Heart right ventricle (tissue), 16 donors: Measurements from ENCODE around the gene MYLK. TPM values are rescaled to one million over a fixed set of nuclear protein-coding genes. Genes with fewer than 3 reads are reported as not detected.

Experiments
- ATAC-seq, 8 donors: fragments of 200-7000 bp; cut with Tn5 transposase; one replicate each; pipeline ENCODE4 v1.9.1; 2020; ENCODE audit warnings: mild to moderate bottlenecking in 8 of 8, moderate library complexity in 8 of 8, moderate number of reproducible peaks in 1 of 8
- DNase-seq, 2 donors: peaks; one replicate each; pipeline ENCODE4 v3.0.0-alpha.2; 2020
- H3K27ac ChIP-seq, 10 donors: fragments of 200-600 bp; sonication (generic) in 2 of 10; one replicate each; pipeline versions ENCODE4 v1.5.0 to v1.8.0; 2020 to 2022; ENCODE audit warnings: mild to moderate bottlenecking in 3 of 10
- H3K27me3 ChIP-seq, 7 donors: fragments of 200-600 bp; one replicate each; pipeline ENCODE4 v1.8.0; 2021 to 2022; ENCODE audit warnings: mild to moderate bottlenecking in 2 of 7
- H3K36me3 ChIP-seq, 9 donors: fragments of 200-600 bp; sonication (generic) in 1 of 9; one replicate each; pipeline versions ENCODE4 v1.5.0 to v1.8.0; 2020 to 2022; ENCODE audit warnings: mild to moderate bottlenecking in 2 of 9
- H3K4me1 ChIP-seq, 9 donors: fragments of 200-600 bp; sonication (generic) in 1 of 9; one replicate each; pipeline versions ENCODE4 v1.5.0 to v1.8.0; 2020 to 2022; ENCODE audit warnings: mild to moderate bottlenecking in 4 of 9
- H3K4me3 ChIP-seq, 10 donors: fragments of 200-600 bp; sonication (generic) in 2 of 10; one replicate each; pipeline versions ENCODE4 v1.5.0 to v1.8.0; 2020 to 2022; ENCODE audit warnings: mild to moderate bottlenecking in 7 of 10, moderate library complexity in 2 of 10
- H3K9me3 ChIP-seq, 11 donors: fragments of 200-600 bp in 10 of 11; sonication (generic) in 2 of 11; one replicate each; pipeline versions ENCODE4 v1.5.0 to v1.8.0; 2013 to 2022; ENCODE audit warnings: mild to moderate bottlenecking in 2 of 11, control low read depth in 1 of 11, moderate library complexity in 1 of 11
- WGBS, 2 donors: extraction: QIAGEN DNeasy Blood & Tissue Kit; methylation state at CpG; one replicate each; pipeline ENCODE4 v1.1.7; 2013; ENCODE audit warnings: inconsistent platforms in 1 of 2; 5-methylcytosine and 5-hydroxymethylcytosine counted together
- intact Hi-C, 10 donors: fragments of 100-400 bp; cut with DNase I; formaldehyde crosslinking; loops; one replicate each; pipeline versions ENCODE4 v1.11.1 to v1.14.2; 2022
- polyA plus RNA-seq, 2 donors: library from polyadenylated mRNA; stranded (reverse); fragments of 200-250 nt; gene quantifications; one replicate each; pipeline ENCODE4 v1.2.3, GENCODE V29; 2013
- total RNA-seq, 10 donors: library from RNA; stranded (reverse); fragmentation: NEBNext Ultra II Directional in 3 of 10; extraction: Animal tissue kit (Norgen Biotek cat#: 25700) in 3 of 10; gene quantifications; one replicate each; pipeline versions ENCODE4 v1.2.1 to v1.2.4, GENCODE V29; 2021 to 2023
- TF ChIP-seq, protein P1 (sequence below), 9 donors: fragments of 200-600 bp; sonication (generic) in 2 of 9; IDR thresholded peaks; one replicate each; pipeline versions ENCODE4 v1.5.0 to v1.8.0; 2021 to 2022; ENCODE audit warnings: antibody characterized with exemption in 9 of 9, mild to moderate bottlenecking in 5 of 9, moderate library complexity in 1 of 9
- donor health status: Arrhythmogenic right ventricular cardiomyopathy.
- donor health status: ischemic (EF 13 %, LVEDD 7.1; RV severe dilation, severe dysfunction).
- donor health status: healthy with polysubstance abuse.
- donor health status: DM: no; HTN: yes; CAD: no.
- donor health status: DM: no; HTN: no; CAD: no.
- donor health status: ischemic (EF 25% LVEDD 6.9; RV normal size, moderate dysfunction).
- donor health status: ischemic (EF 25% LVEDD 5.7; RV mildly dilated, moderate dysfunction).
- donor health status: healthy.
- donor health status: DM: yes; HTN: yes; CAD: no.
- donor health status: Ischemic cardiomyopathy.
- donor health status: ischemic (EF 35%, LVEDD 5.7; RV mildly dilated, moderate dysfunction).
- donor health status: nonischemic (EF 11% LVEDD 7.7; RV severe dilation, severe dysfunction).
- donor health status: DM: yes; HTN: yes; CAD: no.
- donor health status: PGD.
- donor health status: ischemic (EF 29% LVEDD 5.4; RV normal size, mild dysfunction).
- donor health status: nonischemic (EF 23%, LVEDD 6.1; RV moderate dilation, normal function).

Gene MYLK
- total and polyA plus RNA-seq, 12 donors: 5.6 to 20.6 (median 11.6) TPM

- Histone ChIP-seq H3K27me3 (no peaks in the 10 kb centered on the region), H3K36me3 (no peaks in the 10 kb centered on the region), H3K4me3 (no peak overlapping the region), H3K27ac (no peak overlapping the region), H3K4me1 (peaks cover 0 to 24% (median 9%) of the 10 kb centered on the region in 9 donors), H3K9me3 (no peaks in the 10 kb centered on the region)
- no peak for DNase-seq
- ATAC-seq: no peak
- 95 to 98% methylated on average over 8 of the region's 8 CpGs for WGBS, 2 donors
- TF ChIP-seq, protein P1, sequence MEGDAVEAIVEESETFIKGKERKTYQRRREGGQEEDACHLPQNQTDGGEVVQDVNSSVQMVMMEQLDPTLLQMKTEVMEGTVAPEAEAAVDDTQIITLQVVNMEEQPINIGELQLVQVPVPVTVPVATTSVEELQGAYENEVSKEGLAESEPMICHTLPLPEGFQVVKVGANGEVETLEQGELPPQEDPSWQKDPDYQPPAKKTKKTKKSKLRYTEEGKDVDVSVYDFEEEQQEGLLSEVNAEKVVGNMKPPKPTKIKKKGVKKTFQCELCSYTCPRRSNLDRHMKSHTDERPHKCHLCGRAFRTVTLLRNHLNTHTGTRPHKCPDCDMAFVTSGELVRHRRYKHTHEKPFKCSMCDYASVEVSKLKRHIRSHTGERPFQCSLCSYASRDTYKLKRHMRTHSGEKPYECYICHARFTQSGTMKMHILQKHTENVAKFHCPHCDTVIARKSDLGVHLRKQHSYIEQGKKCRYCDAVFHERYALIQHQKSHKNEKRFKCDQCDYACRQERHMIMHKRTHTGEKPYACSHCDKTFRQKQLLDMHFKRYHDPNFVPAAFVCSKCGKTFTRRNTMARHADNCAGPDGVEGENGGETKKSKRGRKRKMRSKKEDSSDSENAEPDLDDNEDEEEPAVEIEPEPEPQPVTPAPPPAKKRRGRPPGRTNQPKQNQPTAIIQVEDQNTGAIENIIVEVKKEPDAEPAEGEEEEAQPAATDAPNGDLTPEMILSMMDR (IDR thresholded peaks at IDR 0.05): no peak
- intact Hi-C loops: loop anchor here in 1 of 10 donors (10.0 kb wide), 1 partner anchor 133 kb away; the partner anchor contains the start of gene MYLK
Observed at GRCh38 chr3:123752228-123752627, 131.9 kb downstream of the MYLK start.

DNA sequence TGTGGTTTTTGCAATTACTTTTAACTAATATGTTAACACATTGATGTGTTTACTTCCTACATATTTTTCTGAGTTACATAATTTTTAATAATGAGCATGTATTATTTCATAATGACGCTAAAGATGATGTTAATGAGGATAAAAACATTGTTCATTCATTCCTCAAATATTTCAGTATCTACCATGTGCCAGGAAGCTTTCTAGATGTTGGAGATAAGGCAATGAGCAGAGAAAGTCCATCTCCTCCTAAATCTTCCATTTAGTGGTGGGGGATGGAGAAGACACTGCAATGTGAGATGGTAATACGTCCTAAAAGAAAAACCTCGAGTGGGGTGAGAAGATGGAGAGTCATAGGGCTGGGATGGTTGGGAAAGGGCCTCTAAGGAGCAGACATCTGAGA lies 132.7 kb downstream of the MYLK start:
- no peak overlapping the region for H3K4me3 ChIP-seq
- H3K4me1 ChIP-seq: peaks cover 0 to 17% (median 8%) of the 10 kb centered on the region in 9 donors
- 86 to 91% methylated on average over 3 of the region's 3 CpGs for WGBS, 2 donors
- no peaks in the 10 kb centered on the region for H3K27me3 ChIP-seq
- ATAC-seq: no peak
- intact Hi-C loops: loop anchor here in 1 of 10 donors (10.0 kb wide), 1 partner anchor 133 kb away; the partner anchor contains the start of gene MYLK
- H3K27ac ChIP-seq: no peak overlapping the region
- DNase-seq: no peak
- no peaks in the 10 kb centered on the region for H3K9me3 ChIP-seq
- TF ChIP-seq, protein P1 (IDR thresholded peaks at IDR 0.05): no peak
- H3K36me3 ChIP-seq: no peaks in the 10 kb centered on the region

- H3K27ac ChIP-seq: peak overlapping the region in 1 of 10 donors; percentile 20
- no peaks in the 10 kb centered on the region for H3K9me3 ChIP-seq
- no peak overlapping the region for H3K4me3 ChIP-seq
- intact Hi-C loops: loop anchor here in 1 of 10 donors (10.0 kb wide), 1 partner anchor 134 kb away; the partner anchor contains the start of gene MYLK
- no peak for DNase-seq
- 66 to 69% methylated on average over 3 of the region's 3 CpGs for WGBS, 2 donors
- TF ChIP-seq, protein P1 (IDR thresholded peaks at IDR 0.05): no peak
- peak; percentile 39 to 83 (median 71) for ATAC-seq
- no peaks in the 10 kb centered on the region for H3K36me3 ChIP-seq
- peaks cover 0 to 16% (median 8%) of the 10 kb centered on the region in 9 donors for H3K4me1 ChIP-seq
- H3K27me3 ChIP-seq: no peaks in the 10 kb centered on the region
Observed at GRCh38 chr3:123750659-123751420, 133.3 kb downstream of the MYLK start.

DNA sequence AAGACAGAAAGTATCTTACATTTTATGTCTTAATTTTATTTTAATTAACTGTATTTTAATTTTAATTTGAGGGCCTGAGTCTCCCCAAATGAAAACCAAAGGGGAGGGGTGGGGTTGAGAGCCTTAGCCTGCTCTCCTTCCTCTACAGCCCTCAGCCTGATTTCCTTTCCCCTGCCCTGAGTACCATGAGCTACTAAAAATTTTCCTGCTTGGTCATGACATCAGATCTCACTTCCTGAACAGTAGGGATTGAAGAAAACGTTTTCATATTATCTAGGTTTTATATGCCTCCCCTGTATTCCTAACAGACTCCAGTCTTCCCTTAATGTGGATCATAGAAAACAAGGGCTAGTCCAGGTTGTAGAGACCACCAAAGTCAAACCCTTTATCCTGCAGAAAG lies 133.9 kb downstream of the MYLK start:
- ATAC-seq (no peak), DNase-seq (no peak)
- Histone ChIP-seq H3K4me3 (no peak overlapping the region), H3K27me3 (no peaks in the 10 kb centered on the region), H3K4me1 (peaks cover 0 to 16% (median 8%) of the 10 kb centered on the region in 9 donors), H3K36me3 (no peaks in the 10 kb centered on the region), H3K27ac (peak overlapping the region in 1 of 10 donors; percentile 20), H3K9me3 (no peaks in the 10 kb centered on the region)
- intact Hi-C loops: loop anchor here in 1 of 10 donors (10.0 kb wide), 1 partner anchor 135 kb away; the partner anchor contains the start of gene MYLK
- WGBS, 2 donors: 17 to 19% methylated on average over 1 of the region's 1 CpG
- TF ChIP-seq, protein P1 (IDR thresholded peaks at IDR 0.05): no peak
